Diencephalon (tissue), 1 donor: ENCODE data around the gene CNMD. TPM values are rescaled to one million over a fixed set of nuclear protein-coding genes. Genes with fewer than 3 reads are reported as not detected.

Experiments used
- total RNA-seq: library from RNA; depleted of rRNA; stranded (reverse); fragments of >200 nt; gene quantifications from one replicate; pipeline ENCODE4 v1.2.3, GENCODE V29; 2014

Gene CNMD
- total RNA-seq, result 6.0 TPM

DNA sequence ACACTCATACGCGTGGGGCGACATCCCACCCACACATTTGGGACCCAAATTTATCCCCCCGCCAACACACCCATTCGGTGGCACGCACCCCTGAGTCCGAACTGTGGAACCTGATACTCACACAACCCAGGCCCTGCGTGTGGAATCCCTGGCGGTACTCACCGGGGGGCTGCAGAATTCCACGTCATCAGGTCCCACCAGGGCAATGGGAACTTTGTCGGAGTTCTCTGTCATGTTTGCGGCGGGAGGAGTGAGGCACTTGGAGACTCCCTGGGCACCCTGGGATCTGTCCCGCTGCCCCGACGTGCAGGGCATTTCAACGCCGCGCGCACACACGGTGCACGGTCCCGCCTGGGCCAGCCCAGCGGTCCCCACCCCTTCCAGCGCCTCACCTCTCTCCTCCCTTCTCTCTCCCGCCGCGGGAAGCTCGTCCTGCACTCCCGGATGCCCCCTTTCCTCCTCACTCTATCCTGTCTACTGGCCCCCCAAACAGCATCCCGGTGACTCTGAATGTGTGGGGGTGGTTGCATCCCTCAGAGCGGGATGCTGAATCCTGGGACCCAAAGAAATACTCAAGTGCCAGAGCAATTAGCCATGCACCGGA, at the start of gene CNMD:
TSS of gene CNMD (minus strand) at position 353 of the 604 bp plus-strand sequence. CDS start at position 234, 119 bp downstream.

Other genes starting within 250 kb of the CNMD start
- 15.5 TPM for gene HNRNPA1L2, start 97.4 kb downstream of the CNMD start, total RNA-seq
- gene SUGT1, start 87.0 kb downstream of the CNMD start, total RNA-seq, result 75.7 TPM
- 34.6 TPM for gene PCDH8, start 108.8 kb upstream of the CNMD start, total RNA-seq